Activated naive CD8-positive, alpha-beta T cell treated with anti-CD3 and anti-CD28 coated beads, Interleukin-2, amount 50 U/mL, for 24 hours (primary cell): ENCODE data around the gene ARHGAP26.
A peak's percentile ranks its signal among the peaks of the same experiment; 100 is the strongest.
"Not testable (repeated sequence)": the region's sequence is repeated elsewhere in the genome, so short reads cannot be mapped to it uniquely, and the experiment has no call there.

Experiments
- ATAC-seq: fragments of 150-1000 bp; cut with Tn5 transposase; one replicate; pipeline ENCODE4 v1.10.0; 2021
- DNase-seq: peaks from one replicate; pipeline ENCODE4 v3.0.0; 2021
- H3K27ac Mint-ChIP-seq: one replicate; pipeline ENCODE4 v1.8.0; 2021; ENCODE audit warnings: mild to moderate bottlenecking, mixed read lengths
- H3K27me3 Mint-ChIP-seq: one replicate; pipeline ENCODE4 v1.8.0; 2021; ENCODE audit warnings: mixed read lengths
- H3K36me3 Mint-ChIP-seq: one replicate; pipeline ENCODE4 v1.8.0; 2021; ENCODE audit warnings: low read depth, mixed read lengths
- H3K4me1 Mint-ChIP-seq: one replicate; pipeline ENCODE4 v1.8.0; 2021; ENCODE audit warnings: mixed read lengths
- H3K4me3 Mint-ChIP-seq: one replicate; pipeline ENCODE4 v1.8.0; 2021; ENCODE audit warnings: mild to moderate bottlenecking, moderate library complexity, mixed read lengths
- H3K9me3 Mint-ChIP-seq: one replicate; pipeline ENCODE4 v1.8.0; 2021; ENCODE audit warnings: mixed read lengths

Gene ARHGAP26

DNA sequence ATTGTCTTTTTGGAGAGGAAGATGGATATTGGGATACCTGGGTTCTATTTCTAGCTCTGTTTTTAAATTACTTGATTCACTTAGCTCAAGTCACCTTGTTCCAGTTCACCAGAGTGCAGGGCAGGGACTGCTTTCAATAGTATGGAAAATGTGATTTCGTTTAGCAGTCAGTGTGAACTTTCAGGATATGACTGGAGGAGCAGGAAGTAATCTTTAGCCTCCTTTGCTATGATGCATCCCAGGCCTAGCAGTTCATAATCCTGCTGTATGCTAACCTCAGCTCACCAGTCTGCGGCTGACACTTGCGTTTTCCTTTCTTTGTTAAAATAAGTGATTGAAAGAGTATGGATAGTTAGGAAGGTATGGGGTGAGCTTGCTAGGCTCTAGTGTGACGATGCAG, 169.7 kb downstream of the ARHGAP26 start:
- no peak for DNase-seq
- H3K36me3 Mint-ChIP-seq: peaks cover 2% of the 10 kb centered on the region
- H3K27ac Mint-ChIP-seq: no peak overlapping the region
- H3K4me3 Mint-ChIP-seq: no peak overlapping the region
- peaks cover 46% of the 10 kb centered on the region for H3K4me1 Mint-ChIP-seq
- no peaks in the 10 kb centered on the region for H3K9me3 Mint-ChIP-seq
- no peaks in the 10 kb centered on the region for H3K27me3 Mint-ChIP-seq
- peak; percentile 42 for ATAC-seq

DNA sequence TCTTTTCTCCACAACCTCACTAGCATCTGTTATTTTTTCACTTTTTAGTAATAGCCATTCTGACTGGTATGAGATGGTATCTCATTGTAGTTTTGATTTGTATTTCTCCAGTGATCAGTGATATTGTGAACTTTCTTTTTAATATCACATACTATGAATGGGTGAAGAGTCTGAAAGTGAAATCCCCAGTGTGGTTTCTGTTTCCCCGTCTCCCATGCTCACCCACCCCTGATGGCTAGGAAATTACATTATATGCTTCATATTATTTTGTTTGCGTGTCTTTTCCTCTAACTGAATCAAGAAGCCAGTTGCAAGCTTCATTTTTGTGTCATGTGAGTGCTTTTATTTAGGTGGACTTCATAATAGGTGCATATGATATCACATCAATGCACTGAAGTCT, 171.1 kb downstream of the ARHGAP26 start:
- H3K9me3 Mint-ChIP-seq: no peaks in the 10 kb centered on the region
- peaks cover 33% of the 10 kb centered on the region for H3K4me1 Mint-ChIP-seq
- no peak overlapping the region for H3K27ac Mint-ChIP-seq
- H3K36me3 Mint-ChIP-seq: peaks cover 2% of the 10 kb centered on the region
- DNase-seq (no peak), ATAC-seq (peak; percentile 63)
- no peak overlapping the region for H3K4me3 Mint-ChIP-seq
- H3K27me3 Mint-ChIP-seq: no peaks in the 10 kb centered on the region

DNA sequence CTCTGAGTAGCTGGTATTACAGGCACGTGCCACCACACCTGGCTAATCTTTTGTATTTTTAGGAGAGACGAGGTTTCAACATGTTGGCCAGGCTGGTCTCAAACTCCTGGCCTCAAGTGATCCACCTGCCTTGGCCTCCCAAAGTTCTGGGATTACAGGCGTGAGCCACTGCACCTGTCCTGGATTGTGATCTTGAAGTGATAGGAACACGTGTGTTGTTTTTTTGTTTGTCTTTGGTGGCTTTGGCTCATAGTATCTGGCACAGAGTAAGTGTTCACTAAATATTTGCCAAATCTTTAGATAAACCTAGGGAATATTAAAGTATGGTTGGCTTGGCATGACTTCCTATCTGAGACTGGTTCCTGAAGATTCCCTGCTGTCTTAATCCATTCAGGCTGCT, 172.7 kb downstream of the ARHGAP26 start:
- DNase-seq: no peak

DNA sequence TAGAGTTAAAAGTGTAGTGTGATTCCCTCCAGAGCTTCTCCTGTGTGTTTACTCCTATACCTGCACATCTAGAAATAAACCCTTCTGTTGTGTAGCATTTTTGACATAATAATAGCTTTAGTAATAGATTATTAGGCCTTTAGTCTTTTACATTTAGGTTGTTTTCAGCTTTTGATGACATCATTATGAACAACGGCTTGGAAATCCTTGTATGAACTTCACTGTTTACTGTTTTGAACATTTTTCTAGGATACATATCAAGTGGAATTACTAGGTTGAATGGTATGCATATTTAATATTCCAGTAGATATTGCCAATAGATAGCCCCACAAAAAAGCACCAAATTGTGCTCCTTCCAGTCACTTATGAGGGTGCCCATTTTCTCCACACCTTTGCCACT, 174.0 kb downstream of the ARHGAP26 start:
- Mint-ChIP-seq H3K9me3 (no peaks in the 10 kb centered on the region), H3K4me3 (no peak overlapping the region), H3K36me3 (peaks cover 2% of the 10 kb centered on the region), H3K27me3 (no peaks in the 10 kb centered on the region), H3K4me1 (peaks cover 21% of the 10 kb centered on the region), H3K27ac (no peak overlapping the region)
- DNase-seq (no peak), ATAC-seq (no peak)

More for the DNA sequence above, 172.7 kb downstream of the ARHGAP26 start:
- Mint-ChIP-seq H3K9me3 (no peaks in the 10 kb centered on the region), H3K4me1 (peaks cover 22% of the 10 kb centered on the region), H3K27me3 (no peaks in the 10 kb centered on the region), H3K4me3 (no peak overlapping the region), H3K36me3 (peaks cover 2% of the 10 kb centered on the region), H3K27ac (no peak overlapping the region)
- no peak for ATAC-seq

DNA sequence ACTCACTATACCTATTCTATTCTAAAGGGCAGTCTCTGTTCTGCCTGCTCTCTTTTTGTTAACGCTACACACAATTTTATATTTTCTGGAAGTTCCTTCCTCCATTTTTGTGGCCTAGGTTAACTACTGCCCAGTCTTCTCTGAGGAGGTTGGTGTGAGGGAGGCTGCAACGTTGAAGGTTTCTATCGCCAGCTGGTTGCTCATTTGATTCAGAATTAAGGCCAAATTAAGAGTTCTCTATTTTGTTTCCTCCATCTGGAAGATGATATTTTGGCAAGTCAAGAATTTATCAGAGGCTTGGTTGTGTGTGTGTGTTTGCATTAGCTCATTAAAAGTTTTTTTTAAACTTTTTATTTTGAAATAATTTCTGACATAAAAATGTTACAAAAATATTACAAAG, 175.1 kb downstream of the ARHGAP26 start:
- no peaks in the 10 kb centered on the region for H3K9me3 Mint-ChIP-seq
- no peak overlapping the region for H3K27ac Mint-ChIP-seq
- H3K36me3 Mint-ChIP-seq: peaks cover 2% of the 10 kb centered on the region
- no peak for DNase-seq
- H3K27me3 Mint-ChIP-seq: no peaks in the 10 kb centered on the region
- no peak for ATAC-seq
- H3K4me3 Mint-ChIP-seq: no peak overlapping the region
- H3K4me1 Mint-ChIP-seq: peaks cover 15% of the 10 kb centered on the region

DNA sequence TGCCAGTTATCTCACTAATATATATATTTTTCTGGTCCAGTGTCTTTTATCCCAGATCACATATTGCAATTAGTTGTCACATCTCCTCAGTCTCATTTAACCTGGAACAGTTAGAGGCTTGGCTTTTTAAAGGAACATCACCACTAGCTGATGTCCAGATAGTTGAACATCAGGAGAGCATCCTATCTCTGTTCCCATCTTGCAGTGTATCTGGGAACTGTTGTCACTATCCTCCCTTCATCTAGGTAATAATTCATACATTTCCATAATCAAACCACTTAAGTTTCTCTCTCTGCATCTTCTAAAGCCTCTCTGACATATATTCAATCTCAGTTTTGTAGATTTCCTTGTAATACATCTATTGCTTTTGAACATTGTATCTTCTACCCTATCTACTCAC, 175.7 kb downstream of the ARHGAP26 start:
- Mint-ChIP-seq H3K4me3 (no peak overlapping the region), H3K27ac (no peak overlapping the region), H3K4me1 (peaks cover 11% of the 10 kb centered on the region), H3K27me3 (no peaks in the 10 kb centered on the region), H3K36me3 (peaks cover 2% of the 10 kb centered on the region), H3K9me3 (no peaks in the 10 kb centered on the region)
- ATAC-seq: no peak
- DNase-seq: no peak

DNA sequence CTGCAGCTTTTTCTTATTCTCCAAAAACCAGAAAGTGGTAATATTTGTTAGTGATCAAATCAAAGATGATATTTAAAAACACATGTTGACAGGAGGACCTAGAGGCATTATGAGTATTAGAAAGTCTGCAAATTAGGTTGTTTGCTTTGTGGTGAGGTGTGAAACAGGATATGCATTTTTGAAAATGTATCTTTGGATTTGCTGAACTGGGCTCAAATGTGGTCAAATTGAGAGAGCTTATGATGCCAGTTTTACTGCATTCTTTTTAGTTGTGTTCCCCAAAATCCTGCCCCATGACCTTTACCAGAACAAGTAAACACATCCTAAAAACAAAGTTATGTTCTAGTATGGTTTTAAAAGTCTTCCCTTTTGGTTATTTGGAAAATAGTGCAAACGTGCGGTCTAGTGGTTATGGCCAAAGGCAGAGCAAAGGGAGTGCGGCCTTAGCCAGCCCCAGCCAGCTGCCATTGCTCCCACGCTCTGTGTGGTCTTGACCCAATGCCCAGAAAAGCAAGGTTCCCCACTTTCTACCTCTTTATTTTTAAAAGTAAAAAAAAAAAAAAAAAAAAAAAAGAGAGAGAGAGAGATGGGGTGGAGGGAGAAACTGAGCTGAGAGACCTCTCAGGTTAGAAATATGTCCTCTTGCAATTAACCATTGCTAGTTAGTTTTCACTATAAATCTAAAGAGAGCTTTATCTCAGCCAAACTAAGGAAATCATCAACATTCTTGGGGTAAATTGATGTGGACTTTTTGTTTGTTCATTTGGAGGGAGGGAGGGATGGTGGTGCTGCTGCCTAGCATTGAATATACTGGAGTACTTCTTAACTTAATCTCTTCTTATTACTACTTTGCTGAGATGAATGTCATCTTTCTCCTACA, 176.6 kb downstream of the ARHGAP26 start:
- no peaks in the 10 kb centered on the region for H3K36me3 Mint-ChIP-seq
- DNase-seq (no peak), ATAC-seq (no peak)
- H3K9me3 Mint-ChIP-seq: no peaks in the 10 kb centered on the region
- no peak overlapping the region for H3K4me3 Mint-ChIP-seq
- H3K27me3 Mint-ChIP-seq: no peaks in the 10 kb centered on the region
- H3K4me1 Mint-ChIP-seq: peaks cover 4% of the 10 kb centered on the region
- no peak overlapping the region for H3K27ac Mint-ChIP-seq

GRCh38 chr5:142947427-142947709, 177.2 kb downstream of the ARHGAP26 start:
- H3K36me3 Mint-ChIP-seq: no peaks in the 10 kb centered on the region
- H3K27ac Mint-ChIP-seq: no peak overlapping the region
- H3K4me3 Mint-ChIP-seq: no peak overlapping the region
- H3K9me3 Mint-ChIP-seq: no peaks in the 10 kb centered on the region
- H3K27me3 Mint-ChIP-seq: no peaks in the 10 kb centered on the region
- DNase-seq: no peak
- no peak for ATAC-seq
- H3K4me1 Mint-ChIP-seq: peaks cover 9% of the 10 kb centered on the region

DNA sequence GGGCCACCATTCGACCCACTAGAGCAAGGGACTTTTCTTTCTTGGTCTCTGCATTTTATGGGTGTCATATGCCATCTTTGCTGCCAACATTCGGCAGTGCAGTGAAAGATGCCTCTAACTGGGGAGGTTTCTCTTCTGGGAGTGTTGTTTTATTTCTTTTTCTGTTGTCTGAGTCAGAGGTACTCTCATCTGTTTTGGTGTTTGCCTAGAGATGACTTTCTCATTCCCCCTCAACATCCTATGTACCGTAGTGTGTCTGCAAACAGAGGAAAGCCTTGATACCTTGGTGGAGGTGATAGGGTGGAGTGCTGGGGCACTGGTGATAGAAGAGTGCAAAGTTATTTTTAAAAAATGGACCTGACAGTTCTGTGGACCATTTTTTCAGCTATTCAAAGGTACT, 182.1 kb downstream of the ARHGAP26 start:
- Mint-ChIP-seq H3K9me3 (no peaks in the 10 kb centered on the region), H3K4me1 (peaks cover 8% of the 10 kb centered on the region), H3K27me3 (no peaks in the 10 kb centered on the region), H3K36me3 (no peaks in the 10 kb centered on the region), H3K27ac (no peak overlapping the region), H3K4me3 (no peak overlapping the region)
- peak; percentile 28 for ATAC-seq
- DNase-seq: no peak

DNA sequence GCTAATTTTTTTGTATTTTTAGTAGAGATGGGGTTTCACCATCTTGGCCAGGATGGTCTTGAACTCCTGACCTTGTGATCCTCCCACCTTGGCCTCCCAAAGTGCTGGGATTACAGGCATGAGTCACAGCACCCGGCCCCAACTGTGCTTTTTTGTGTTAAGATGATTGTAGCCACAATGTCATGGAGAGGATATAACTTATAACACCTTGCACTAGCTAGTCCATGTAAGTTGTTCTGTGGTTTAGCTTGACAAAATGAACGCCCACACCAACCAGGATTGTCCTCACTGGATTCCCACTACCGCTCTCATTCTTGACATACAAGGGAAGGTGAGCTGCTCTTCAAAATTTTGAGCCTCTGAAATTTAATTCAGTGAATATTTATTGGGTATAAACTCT, 182.7 kb downstream of the ARHGAP26 start:
- H3K27ac Mint-ChIP-seq, H3K9me3 Mint-ChIP-seq, H3K4me3 Mint-ChIP-seq, H3K27me3 Mint-ChIP-seq, H3K36me3 Mint-ChIP-seq, DNase-seq, ATAC-seq: not testable (repeated sequence)
- peaks cover 12% of the 10 kb centered on the region for H3K4me1 Mint-ChIP-seq

DNA sequence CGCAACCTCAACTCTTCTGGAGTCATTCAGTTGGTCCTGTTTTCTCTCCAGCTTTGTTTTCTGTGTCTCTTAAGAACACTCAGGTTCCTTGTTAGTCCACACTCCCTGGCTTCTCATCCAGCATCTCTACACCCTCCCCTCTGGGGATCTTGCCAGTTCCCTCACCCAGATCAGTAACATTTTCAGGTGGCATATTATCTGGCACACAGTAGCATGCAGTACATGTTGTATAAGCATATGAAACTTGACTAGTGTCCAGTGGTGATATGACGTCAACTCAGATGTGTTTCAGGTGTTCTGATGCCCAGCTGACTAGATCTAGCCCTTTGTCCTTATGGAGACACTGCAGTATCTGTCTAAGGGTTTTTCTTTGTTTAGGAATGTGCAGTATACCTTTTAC, 184.3 kb downstream of the ARHGAP26 start:
- no peak for ATAC-seq
- no peak for DNase-seq
- Mint-ChIP-seq H3K9me3 (no peaks in the 10 kb centered on the region), H3K4me1 (peaks cover 22% of the 10 kb centered on the region), H3K27me3 (no peaks in the 10 kb centered on the region), H3K36me3 (no peaks in the 10 kb centered on the region), H3K27ac (no peak overlapping the region), H3K4me3 (no peak overlapping the region)

GRCh38 chr5:142955628-142956027, 185.5 kb downstream of the ARHGAP26 start:
- ATAC-seq (no peak), DNase-seq (no peak)
- Mint-ChIP-seq H3K27me3 (no peaks in the 10 kb centered on the region), H3K27ac (no peak overlapping the region), H3K36me3 (no peaks in the 10 kb centered on the region), H3K4me1 (peaks cover 31% of the 10 kb centered on the region), H3K4me3 (no peak overlapping the region), H3K9me3 (no peaks in the 10 kb centered on the region)

- Mint-ChIP-seq H3K36me3 (peaks cover 7% of the 10 kb centered on the region), H3K4me1 (peaks cover 25% of the 10 kb centered on the region), H3K27ac (no peak overlapping the region), H3K4me3 (no peak overlapping the region), H3K9me3 (no peaks in the 10 kb centered on the region), H3K27me3 (no peaks in the 10 kb centered on the region)
- no peak for ATAC-seq
- no peak for DNase-seq
Measured at GRCh38 chr5:142957528-142957927, 187.4 kb downstream of the ARHGAP26 start.

- peaks cover 7% of the 10 kb centered on the region for H3K36me3 Mint-ChIP-seq
- peaks cover 25% of the 10 kb centered on the region for H3K4me1 Mint-ChIP-seq
- H3K4me3 Mint-ChIP-seq: no peak overlapping the region
- no peak overlapping the region for H3K27ac Mint-ChIP-seq
- H3K9me3 Mint-ChIP-seq: no peaks in the 10 kb centered on the region
- DNase-seq (no peak), ATAC-seq (no peak)
- H3K27me3 Mint-ChIP-seq: no peaks in the 10 kb centered on the region
Measured at GRCh38 chr5:142958944-142959682, 188.9 kb downstream of the ARHGAP26 start.
